ENCODE results near the gene SLC45A3.
A peak's percentile ranks its signal among the peaks of the same experiment; 100 is the strongest.
"Not testable (repeated sequence)": the region's sequence is repeated elsewhere in the genome, so short reads cannot be mapped to it uniquely, and the experiment has no call there.

SLC45A3 gene

GRCh38 chr1:205666372-205667166 is 13.7 kb downstream of the SLC45A3 start:
- no peak for DNase-seq

GRCh38 chr1:205665201-205666045 is 14.9 kb downstream of the SLC45A3 start:
- DNase-seq: no peak

GRCh38 chr1:205664399-205665017 is 15.8 kb downstream of the SLC45A3 start:
- no peak for DNase-seq

GRCh38 chr1:205663286-205663936 is 16.9 kb downstream of the SLC45A3 start:
- DNase-seq: no peak

GRCh38 chr1:205662791-205663190 is 17.5 kb downstream of the SLC45A3 start:
- DNase-seq: no peak

GRCh38 chr1:205662135-205662738 is 18.1 kb downstream of the SLC45A3 start:
- DNase-seq: no peak

- no peak for DNase-seq
Measured at GRCh38 chr1:205661429-205662134, 18.7 kb downstream of the SLC45A3 start.

GRCh38 chr1:205660361-205660760 is 19.9 kb downstream of the SLC45A3 start:
- no peak for DNase-seq

- DNase-seq: peak; percentile 67 to 69
Measured at GRCh38 chr1:205658943-205659581, 21.2 kb downstream of the SLC45A3 start.

- DNase-seq: no peak
Measured at GRCh38 chr1:205656236-205656635, 24.1 kb downstream of the SLC45A3 start.

- DNase-seq: no peak
Measured at GRCh38 chr1:205652984-205653383, 27.3 kb downstream of the SLC45A3 start.

GRCh38 chr1:205650241-205650640 is 30.1 kb downstream of the SLC45A3 start:
- DNase-seq: no peak

- DNase-seq: no peak
Measured at GRCh38 chr1:205645519-205645918, 34.8 kb downstream of the SLC45A3 start.

GRCh38 chr1:205642679-205643307 is 37.5 kb downstream of the SLC45A3 start:
- no peak for DNase-seq

GRCh38 chr1:205639567-205639966 is 40.7 kb downstream of the SLC45A3 start:
- no peak for DNase-seq

- no peak for DNase-seq
Measured at GRCh38 chr1:205637854-205638468, 42.3 kb downstream of the SLC45A3 start.

- DNase-seq: no peak
Measured at GRCh38 chr1:205636732-205637131, 43.6 kb downstream of the SLC45A3 start.

GRCh38 chr1:205636138-205636530 is 44.2 kb downstream of the SLC45A3 start:
- not testable (repeated sequence) for DNase-seq

- no peak for DNase-seq
Measured at GRCh38 chr1:205633421-205633976, 46.8 kb downstream of the SLC45A3 start.

GRCh38 chr1:205632669-205633169 is 47.6 kb downstream of the SLC45A3 start:
- DNase-seq: no peak

Measured in stimulated activated CD4-positive, alpha-beta T cell treated with anti-CD3 and anti-CD28 coated beads, Interleukin-4, amount 100 ng/mL, for 4 hours (primary cell).